Hepatocyte (in vitro differentiated cells): ENCODE data around the gene KRTAP10-1.

ENCODE experiments used
- EZH2 ChIP-seq: fragments of 200-600 bp; sonication (generic); IDR thresholded peaks from 2 replicates; pipeline ENCODE4 v1.6.1; 2016; ENCODE audit warnings: antibody characterized with exemption, mild to moderate bottlenecking, borderline replicate concordance
- TF ChIP-seq, protein P1 (sequence below): fragments of 200-600 bp; sonication (generic); IDR thresholded peaks from 2 replicates; pipeline ENCODE4 v1.5.1; 2016; ENCODE audit warnings: antibody characterized with exemption, mild to moderate bottlenecking; ENCODE audit not compliant: poor library complexity

DNA sequence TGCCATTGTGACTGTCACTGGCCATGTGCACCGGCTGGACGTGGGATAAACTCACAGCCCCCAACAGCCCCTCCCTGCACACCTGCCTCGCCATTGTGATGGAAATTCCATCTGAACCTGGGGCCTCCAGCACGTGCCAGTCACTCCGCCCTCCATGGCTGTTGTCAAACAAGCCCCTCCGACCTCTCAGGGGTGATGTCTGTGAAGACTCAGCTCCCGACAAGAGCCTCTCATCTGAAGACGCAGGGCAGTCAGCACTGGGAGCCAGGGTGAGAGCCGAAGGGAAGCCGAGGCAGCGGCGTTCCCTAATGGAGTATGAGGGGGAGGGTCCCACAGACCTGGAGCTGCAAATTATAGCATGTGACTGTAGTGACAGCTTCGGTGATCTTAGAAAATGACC, 12.7 kb upstream of the KRTAP10-1 start:
- TF ChIP-seq, protein P1, sequence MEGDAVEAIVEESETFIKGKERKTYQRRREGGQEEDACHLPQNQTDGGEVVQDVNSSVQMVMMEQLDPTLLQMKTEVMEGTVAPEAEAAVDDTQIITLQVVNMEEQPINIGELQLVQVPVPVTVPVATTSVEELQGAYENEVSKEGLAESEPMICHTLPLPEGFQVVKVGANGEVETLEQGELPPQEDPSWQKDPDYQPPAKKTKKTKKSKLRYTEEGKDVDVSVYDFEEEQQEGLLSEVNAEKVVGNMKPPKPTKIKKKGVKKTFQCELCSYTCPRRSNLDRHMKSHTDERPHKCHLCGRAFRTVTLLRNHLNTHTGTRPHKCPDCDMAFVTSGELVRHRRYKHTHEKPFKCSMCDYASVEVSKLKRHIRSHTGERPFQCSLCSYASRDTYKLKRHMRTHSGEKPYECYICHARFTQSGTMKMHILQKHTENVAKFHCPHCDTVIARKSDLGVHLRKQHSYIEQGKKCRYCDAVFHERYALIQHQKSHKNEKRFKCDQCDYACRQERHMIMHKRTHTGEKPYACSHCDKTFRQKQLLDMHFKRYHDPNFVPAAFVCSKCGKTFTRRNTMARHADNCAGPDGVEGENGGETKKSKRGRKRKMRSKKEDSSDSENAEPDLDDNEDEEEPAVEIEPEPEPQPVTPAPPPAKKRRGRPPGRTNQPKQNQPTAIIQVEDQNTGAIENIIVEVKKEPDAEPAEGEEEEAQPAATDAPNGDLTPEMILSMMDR: no peak
- TF ChIP-seq EZH2: no peak
